MM.1S (cell line): ENCODE results near the gene CCL17.

Experiments
- EZH2 ChIP-seq: fragments of 300-600 bp; sonication (generic); optimal IDR thresholded peaks from 2 replicates; pipeline ENCODE3; 2017; ENCODE audit warnings: low read depth, mild to moderate bottlenecking, antibody characterized with exemption, low read length, mixed read lengths
- EZH2phosphoT487 ChIP-seq: fragments of 300-600 bp; sonication (generic); IDR thresholded peaks from 2 replicates; pipeline ENCODE4 v1.6.1; 2018; ENCODE audit warnings: antibody characterized with exemption, low read length
- TF ChIP-seq, protein P1 (sequence below): fragments of 300-600 bp; sonication (generic); IDR thresholded peaks from 2 replicates; pipeline ENCODE4 v1.5.1; 2016; ENCODE audit warnings: antibody characterized with exemption, low read length, mixed read lengths

- TF ChIP-seq, protein P1, sequence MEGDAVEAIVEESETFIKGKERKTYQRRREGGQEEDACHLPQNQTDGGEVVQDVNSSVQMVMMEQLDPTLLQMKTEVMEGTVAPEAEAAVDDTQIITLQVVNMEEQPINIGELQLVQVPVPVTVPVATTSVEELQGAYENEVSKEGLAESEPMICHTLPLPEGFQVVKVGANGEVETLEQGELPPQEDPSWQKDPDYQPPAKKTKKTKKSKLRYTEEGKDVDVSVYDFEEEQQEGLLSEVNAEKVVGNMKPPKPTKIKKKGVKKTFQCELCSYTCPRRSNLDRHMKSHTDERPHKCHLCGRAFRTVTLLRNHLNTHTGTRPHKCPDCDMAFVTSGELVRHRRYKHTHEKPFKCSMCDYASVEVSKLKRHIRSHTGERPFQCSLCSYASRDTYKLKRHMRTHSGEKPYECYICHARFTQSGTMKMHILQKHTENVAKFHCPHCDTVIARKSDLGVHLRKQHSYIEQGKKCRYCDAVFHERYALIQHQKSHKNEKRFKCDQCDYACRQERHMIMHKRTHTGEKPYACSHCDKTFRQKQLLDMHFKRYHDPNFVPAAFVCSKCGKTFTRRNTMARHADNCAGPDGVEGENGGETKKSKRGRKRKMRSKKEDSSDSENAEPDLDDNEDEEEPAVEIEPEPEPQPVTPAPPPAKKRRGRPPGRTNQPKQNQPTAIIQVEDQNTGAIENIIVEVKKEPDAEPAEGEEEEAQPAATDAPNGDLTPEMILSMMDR = no peak
- no peak for TF ChIP-seq EZH2phosphoT487
- no peak for TF ChIP-seq EZH2
These were observed 10.1 kb upstream of the CCL17 start for GRCh38 chr16:57394444-57394843.
